NB4 (cell line): ENCODE results near the gene TPM3.

Source experiments
- DNase-seq: peaks from one replicate; pipeline ENCODE4 v3.0.0; 2010; ENCODE audit warnings: low read depth
- H3K4me3 ChIP-seq: one replicate; pipeline ENCODE4 v1.5.1; 2011; ENCODE audit warnings: mild to moderate bottlenecking, low read depth, low read length, moderate library complexity
- CTCF ChIP-seq: IDR thresholded peaks from one replicate; pipeline ENCODE4 v1.5.1; 2012; ENCODE audit warnings: low read depth, low read length
- MAX ChIP-seq: IDR thresholded peaks from 2 replicates; pipeline ENCODE4 v1.6.1; 2011; ENCODE audit warnings: low read depth, low read length
- MYC ChIP-seq: IDR thresholded peaks from 2 replicates; pipeline ENCODE4 v1.6.1; 2011; ENCODE audit warnings: low read depth, low read length
- POLR2A ChIP-seq: IDR thresholded peaks from 2 replicates; pipeline ENCODE4 v1.6.1; 2011; ENCODE audit warnings: mild to moderate bottlenecking; ENCODE audit not compliant: insufficient read length; ENCODE audit errors: extremely low read depth

The TPM3 gene

DNA sequence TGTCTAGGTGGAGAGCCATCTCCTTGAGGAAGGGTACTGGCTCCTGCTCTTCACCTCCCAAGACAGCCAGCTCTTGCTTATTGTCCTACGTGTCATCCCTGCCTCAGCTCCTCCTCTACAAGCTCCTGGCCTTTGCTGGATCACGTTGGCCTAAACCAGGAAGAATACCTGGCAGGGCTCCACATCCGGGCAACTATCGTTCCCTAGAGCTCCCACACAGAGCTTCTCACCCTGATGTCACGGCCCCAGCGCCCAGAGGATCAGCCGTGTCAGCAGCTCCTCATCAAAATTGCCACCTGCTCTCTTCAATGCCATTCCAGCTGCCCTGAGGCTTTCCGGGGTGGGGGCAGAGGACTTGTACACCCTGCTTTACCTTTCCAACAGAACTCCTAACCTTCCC lies 1.9 kb upstream of the TPM3 start:
- TF ChIP-seq MYC (no peak), CTCF (no peak), MAX (no peak), POLR2A (no peak)
- DNase-seq = no peak
- no peak overlapping the region for H3K4me3 ChIP-seq

DNA sequence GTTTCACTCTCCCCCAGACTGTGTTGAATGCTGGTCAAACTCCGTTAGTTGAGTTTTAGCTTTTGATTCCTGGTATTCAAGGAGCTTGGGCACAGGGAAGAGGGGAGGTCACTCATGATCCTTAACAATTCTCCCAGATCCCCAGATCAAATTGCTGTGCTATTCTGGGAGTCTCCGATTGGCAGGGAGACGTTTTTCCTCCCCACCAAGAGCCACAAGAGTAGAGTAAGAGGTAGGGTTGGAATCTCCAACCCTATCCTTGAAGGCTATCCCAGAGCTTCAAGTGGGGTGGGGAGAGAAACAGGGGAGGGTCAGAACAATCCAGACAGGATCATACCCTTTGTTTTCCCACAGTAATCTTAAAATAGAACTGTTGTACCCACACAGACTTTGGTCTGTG lies 576 bp upstream of the TPM3 start:
- no peak overlapping the region for H3K4me3 ChIP-seq
- no peak for DNase-seq
- TF ChIP-seq MAX (no peak), CTCF (no peak), POLR2A (no peak), MYC (no peak)

- H3K4me3 ChIP-seq = no peak overlapping the region
- no peak for DNase-seq
- no peak for TF ChIP-seq CTCF
- no peak for TF ChIP-seq POLR2A
- no peak for TF ChIP-seq MAX
- no peak for TF ChIP-seq MYC
Observed at GRCh38 chr1:154190550-154190949, 1.4 kb downstream of the TPM3 start.

DNA sequence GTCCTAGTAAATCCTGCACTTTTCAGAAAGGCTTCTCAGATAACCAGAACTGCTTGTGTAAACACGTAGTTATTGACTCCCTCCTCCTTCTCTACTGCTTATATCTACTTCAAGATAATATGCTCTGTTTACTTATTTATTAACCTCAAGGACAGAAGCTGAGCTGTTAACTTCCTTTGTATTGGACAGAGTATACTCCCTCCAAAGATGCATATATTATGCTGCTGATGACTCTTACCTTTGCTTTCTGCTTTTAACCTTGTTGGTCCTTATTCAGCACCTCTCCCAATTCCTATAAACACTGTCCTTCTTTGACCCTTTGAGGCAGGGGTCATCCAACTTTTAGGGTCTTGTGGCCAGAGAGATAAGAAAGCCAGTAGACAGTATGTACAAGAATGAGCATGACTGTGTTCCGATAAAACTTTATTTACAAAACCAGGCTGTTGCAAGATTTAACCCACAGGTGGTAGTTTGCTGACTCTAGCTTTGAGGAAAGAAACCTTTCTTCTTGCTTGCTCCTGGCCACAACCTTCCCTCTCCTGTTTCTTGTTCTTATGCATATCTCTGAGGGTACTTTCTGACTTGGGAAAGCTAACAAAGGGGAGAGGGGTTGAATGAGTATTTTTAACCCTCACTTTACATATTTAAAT lies 4.9 kb downstream of the TPM3 start:
- no peak for TF ChIP-seq CTCF
- no peak for TF ChIP-seq MYC
- TF ChIP-seq MAX = no peak
- no peak for TF ChIP-seq POLR2A
- DNase-seq = no peak
- no peak overlapping the region for H3K4me3 ChIP-seq

GRCh38 chr1:154186177-154186576 lies 5.7 kb downstream of the TPM3 start:
- peak; percentile 70 for TF ChIP-seq CTCF
- no peak for TF ChIP-seq MYC
- peak; percentile 84 for DNase-seq
- no peak overlapping the region for H3K4me3 ChIP-seq
